HepG2 (cell line): ENCODE data around the gene ANKS1B. TPM values are rescaled to one million over a fixed set of nuclear protein-coding genes. Genes with fewer than 3 reads are reported as not detected.

Experiments
- ATAC-seq: fragments of 200-7000 bp; cut with Tn5 transposase; 3 replicates; pipeline ENCODE4 v1.9.1; 2020; ENCODE audit warnings: mild to moderate bottlenecking, moderate library complexity
- BruUV-seq: library from RNA; stranded (reverse); fragments of 400-500 nt; replicated peaks from 2 replicates; lab custom pipeline; 2021; lab: Mats Ljungman, UMichigan
- CTCF ChIA-PET: fragments of 300-600 bp; formaldehyde crosslinking; extraction: SDS; loops from one replicate; lab custom pipeline; 2021; ENCODE audit warnings: low total read pairs, inconsistent platforms, low intra/inter-chr PET ratio; lab: Yijun Ruan, JAX
- POLR2A ChIA-PET: fragments of 350-600 bp; sonication (Branson Sonifier 250); formaldehyde crosslinking; loops from one replicate; lab custom pipeline; 2020; ENCODE audit warnings: antibody characterized with exemption, inconsistent platforms; lab: Yijun Ruan, JAX
- DNase-seq: peaks from one replicate; pipeline ENCODE4 v3.0.0-alpha.2; 2015; ENCODE audit warnings: low spot score
- FAIRE-seq: peaks from 3 replicates; lab custom pipeline; 2011; peaks lifted over from hg19 to GRCh38; lab: Jason Lieb, UNC
- H2AFZ ChIP-seq: one replicate; pipeline ENCODE4 v1.6.1; 2011; ENCODE audit warnings: low read length, inconsistent platforms
- H3K27ac ChIP-seq: fragments of 300-600 bp; 3 replicates; pipeline ENCODE4 v1.8.0; 2011; ENCODE audit warnings: mixed run types, mild to moderate bottlenecking, mixed read lengths, low read length, inconsistent platforms; ENCODE audit not compliant: insufficient read depth; ENCODE audit errors: extremely low read length
- H3K27me3 ChIP-seq, 2 experiments: fragments of 200-600 bp in 1 of 2; 2 replicates in 1 of 2; 3 replicates in 1 of 2; pipeline versions ENCODE4 v1.6.0 to v1.8.0; 2011; ENCODE audit warnings: low read length in 2 of 2, mild to moderate bottlenecking in 2 of 2, moderate library complexity in 2 of 2, inconsistent platforms in 1 of 2; ENCODE audit not compliant: insufficient read depth in 2 of 2, control insufficient read depth in 1 of 2
- H3K36me3 ChIP-seq, 2 experiments: fragments of 200-600 bp in 1 of 2; replicated peaks in 1 of 2; 2 replicates in 1 of 2; 3 replicates in 1 of 2; pipeline versions ENCODE4 v1.5.1 to v1.8.0; 2011; ENCODE audit warnings: low read length in 2 of 2, inconsistent platforms in 1 of 2; ENCODE audit not compliant: insufficient read depth in 2 of 2, control insufficient read depth in 1 of 2
- H3K4me1 ChIP-seq: 2 replicates; pipeline ENCODE4 v1.5.1; 2012; ENCODE audit warnings: low read length, inconsistent platforms; ENCODE audit not compliant: insufficient read depth
- H3K4me2 ChIP-seq: 2 replicates; pipeline ENCODE4 v1.6.0; 2011; ENCODE audit warnings: low read depth, low read length, inconsistent platforms
- H3K4me3 ChIP-seq, 3 experiments: fragments of 200-600 bp in 1 of 3; sonication (generic), shearing (Covaris generic) in 1 of 3; replicated peaks in 1 of 3; 2 replicates each; pipeline ENCODE4 v1.5.1; 2011 to 2016; ENCODE audit warnings: low read length in 3 of 3, inconsistent platforms in 2 of 3, low read depth in 2 of 3, mild to moderate bottlenecking in 2 of 3, control low read depth in 1 of 3, mixed read lengths in 1 of 3; ENCODE audit not compliant: insufficient read depth in 1 of 3
- H3K79me2 ChIP-seq: one replicate; pipeline ENCODE4 v1.6.1; 2011; ENCODE audit warnings: low read length, inconsistent platforms; ENCODE audit not compliant: insufficient read depth
- H3K9ac ChIP-seq: 2 replicates; pipeline ENCODE4 v1.6.0; 2011; ENCODE audit warnings: mild to moderate bottlenecking, low read depth, low read length, inconsistent platforms; ENCODE audit not compliant: insufficient read depth
- H3K9me3 ChIP-seq: 2 replicates; pipeline ENCODE4 v1.5.1; 2012; ENCODE audit warnings: mild to moderate bottlenecking, low read length
- H4K20me1 ChIP-seq: 2 replicates; pipeline ENCODE4 v1.6.0; 2011; ENCODE audit warnings: inconsistent platforms, mild to moderate bottlenecking, low read length, moderate library complexity; ENCODE audit not compliant: insufficient read depth
- ARID3A ChIP-seq: IDR thresholded peaks from 2 replicates; pipeline ENCODE4 v1.6.1; 2012; ENCODE audit warnings: low read depth, low read length, improper control_type of control experiment
- PAXIP1 ChIP-seq: sonication (generic); formaldehyde crosslinking; conservative IDR thresholded peaks from 2 replicates; pipeline ENCODE4 v1.4.0; 2020; ENCODE audit warnings: mild to moderate bottlenecking, missing genetic modification reagents, moderate library complexity
- RFX5 ChIP-seq: IDR thresholded peaks from 2 replicates; pipeline ENCODE4 v1.6.1; 2011; ENCODE audit warnings: low read depth, low read length, improper control_type of control experiment
- SOX6 ChIP-seq, 2 experiments: fragments of 450-650 bp in 1 of 2; sonication (generic) in 1 of 2; formaldehyde crosslinking in 1 of 2; IDR thresholded peaks; 2 replicates each; pipeline versions ENCODE4 v1.4.0 to v1.6.1; 2017 to 2020; ENCODE audit warnings: antibody characterized with exemption in 1 of 2, mild to moderate bottlenecking in 1 of 2, missing genetic modification reagents in 1 of 2
- SP2 ChIP-seq: sonication (generic); formaldehyde crosslinking; IDR thresholded peaks from 2 replicates; pipeline ENCODE4 v1.5.1; 2020; ENCODE audit warnings: mild to moderate bottlenecking, missing genetic modification reagents
- ZNF883 ChIP-seq: sonication (generic); formaldehyde crosslinking; IDR thresholded peaks from 2 replicates; pipeline ENCODE4 v1.5.1; 2020; ENCODE audit warnings: mild to moderate bottlenecking, missing genetic modification reagents; ENCODE audit errors: not compliant biosample characterization
- ZSCAN12 ChIP-seq: sonication (generic); formaldehyde crosslinking; IDR thresholded peaks from 2 replicates; pipeline ENCODE4 v1.9.0; 2021; ENCODE audit warnings: mild to moderate bottlenecking, missing genetic modification reagents
- whole genome bisulfite sequencing: methylation state at CpG from one replicate; pipeline ENCODE4 v1.1.6; 2017; ENCODE audit warnings: low lambda C conversion rate; 5-methylcytosine and 5-hydroxymethylcytosine counted together
- in situ Hi-C: cut with HindIII; loops from 2 replicates; pipeline ENCODE4 v1.10.0; 2017; ENCODE audit warnings: low pct_unique_long_range_greater_than_20kb; ENCODE audit not compliant: extremely low pct_ligation_motif_present
- intact Hi-C: fragments of 100-400 bp; cut with micrococcal nuclease; formaldehyde crosslinking; loops from one replicate; pipeline ENCODE4 v1.10.0; 2022; ENCODE audit not compliant: unreplicated experiment
- polyA plus RNA-seq, 8 experiments: library from polyadenylated mRNA; depleted of rRNA in 3 of 8; stranded (reverse) in 7 of 8; unstranded in 1 of 8; fragments of >200 nt; fragmentation: Illumina TruSeq in 4 of 8; extraction: Trizol in 4 of 8; gene quantifications; 2 replicates each; pipeline versions ENCODE4 v1.2.1 to v1.2.3, GENCODE V29; 2011 to 2016; ENCODE audit warnings: low read depth in 4 of 8, missing spikeins in 1 of 8, mixed read lengths in 1 of 8; ENCODE audit not compliant: insufficient read depth in 1 of 8
- total RNA-seq, 5 experiments: library from RNA; depleted of rRNA; stranded (reverse); fragments of >200 nt; fragmentation: Illumina TruSeq; extraction: Trizol; gene quantifications; 2 replicates each; pipeline ENCODE4 v1.2.3, GENCODE V29; 2016; ENCODE audit warnings: low read depth in 1 of 5
- TF ChIP-seq, protein P1 (sequence below): sonication (generic); formaldehyde crosslinking; IDR thresholded peaks from 2 replicates; pipeline ENCODE4 v1.4.0; 2020; ENCODE audit warnings: mild to moderate bottlenecking, missing genetic modification reagents
- TF ChIP-seq, protein P2 (sequence below): sonication (generic); formaldehyde crosslinking; IDR thresholded peaks from 2 replicates; pipeline ENCODE4 v1.5.1; 2020; ENCODE audit warnings: mild to moderate bottlenecking, missing genetic modification reagents, moderate library complexity

The ANKS1B gene
- total and polyA plus RNA-seq, 2 of the 13 experiments (the other 11 are each of a cell fraction or from before 2014, with no cell fraction given), result 0.15 TPM; not detected in 1

- H3K4me1 ChIP-seq, result no peaks in the 10 kb centered on the region
- intact Hi-C loops, result no loop called here
- H3K9me3 ChIP-seq, result no peaks in the 10 kb centered on the region
- H3K4me3 ChIP-seq, result no peak overlapping the region
- no peak overlapping the region for H3K4me2 ChIP-seq
- ChIA-PET CTCF (no interaction called here), POLR2A (no interaction called here)
- DNase-seq, result peak; percentile 18
- no peaks in the 10 kb centered on the region for H3K36me3 ChIP-seq
- ATAC-seq, result peak; percentile 78
- no peak for FAIRE-seq
- no TSS peak for BruUV-seq
- H2AFZ ChIP-seq, result no peak overlapping the region
- H3K27ac ChIP-seq, result no peak overlapping the region
- H3K79me2 ChIP-seq, result no peaks in the 10 kb centered on the region
- no peaks in the 10 kb centered on the region for H4K20me1 ChIP-seq
- WGBS, result 15% methylated on average over 8 of the region's 8 CpGs
- in situ Hi-C loops, result no loop called here
- H3K27me3 ChIP-seq, result no peaks in the 10 kb centered on the region; a peak in 1 of 5 replicates
- H3K9ac ChIP-seq, result no peak overlapping the region
- TF ChIP-seq, protein P1, sequence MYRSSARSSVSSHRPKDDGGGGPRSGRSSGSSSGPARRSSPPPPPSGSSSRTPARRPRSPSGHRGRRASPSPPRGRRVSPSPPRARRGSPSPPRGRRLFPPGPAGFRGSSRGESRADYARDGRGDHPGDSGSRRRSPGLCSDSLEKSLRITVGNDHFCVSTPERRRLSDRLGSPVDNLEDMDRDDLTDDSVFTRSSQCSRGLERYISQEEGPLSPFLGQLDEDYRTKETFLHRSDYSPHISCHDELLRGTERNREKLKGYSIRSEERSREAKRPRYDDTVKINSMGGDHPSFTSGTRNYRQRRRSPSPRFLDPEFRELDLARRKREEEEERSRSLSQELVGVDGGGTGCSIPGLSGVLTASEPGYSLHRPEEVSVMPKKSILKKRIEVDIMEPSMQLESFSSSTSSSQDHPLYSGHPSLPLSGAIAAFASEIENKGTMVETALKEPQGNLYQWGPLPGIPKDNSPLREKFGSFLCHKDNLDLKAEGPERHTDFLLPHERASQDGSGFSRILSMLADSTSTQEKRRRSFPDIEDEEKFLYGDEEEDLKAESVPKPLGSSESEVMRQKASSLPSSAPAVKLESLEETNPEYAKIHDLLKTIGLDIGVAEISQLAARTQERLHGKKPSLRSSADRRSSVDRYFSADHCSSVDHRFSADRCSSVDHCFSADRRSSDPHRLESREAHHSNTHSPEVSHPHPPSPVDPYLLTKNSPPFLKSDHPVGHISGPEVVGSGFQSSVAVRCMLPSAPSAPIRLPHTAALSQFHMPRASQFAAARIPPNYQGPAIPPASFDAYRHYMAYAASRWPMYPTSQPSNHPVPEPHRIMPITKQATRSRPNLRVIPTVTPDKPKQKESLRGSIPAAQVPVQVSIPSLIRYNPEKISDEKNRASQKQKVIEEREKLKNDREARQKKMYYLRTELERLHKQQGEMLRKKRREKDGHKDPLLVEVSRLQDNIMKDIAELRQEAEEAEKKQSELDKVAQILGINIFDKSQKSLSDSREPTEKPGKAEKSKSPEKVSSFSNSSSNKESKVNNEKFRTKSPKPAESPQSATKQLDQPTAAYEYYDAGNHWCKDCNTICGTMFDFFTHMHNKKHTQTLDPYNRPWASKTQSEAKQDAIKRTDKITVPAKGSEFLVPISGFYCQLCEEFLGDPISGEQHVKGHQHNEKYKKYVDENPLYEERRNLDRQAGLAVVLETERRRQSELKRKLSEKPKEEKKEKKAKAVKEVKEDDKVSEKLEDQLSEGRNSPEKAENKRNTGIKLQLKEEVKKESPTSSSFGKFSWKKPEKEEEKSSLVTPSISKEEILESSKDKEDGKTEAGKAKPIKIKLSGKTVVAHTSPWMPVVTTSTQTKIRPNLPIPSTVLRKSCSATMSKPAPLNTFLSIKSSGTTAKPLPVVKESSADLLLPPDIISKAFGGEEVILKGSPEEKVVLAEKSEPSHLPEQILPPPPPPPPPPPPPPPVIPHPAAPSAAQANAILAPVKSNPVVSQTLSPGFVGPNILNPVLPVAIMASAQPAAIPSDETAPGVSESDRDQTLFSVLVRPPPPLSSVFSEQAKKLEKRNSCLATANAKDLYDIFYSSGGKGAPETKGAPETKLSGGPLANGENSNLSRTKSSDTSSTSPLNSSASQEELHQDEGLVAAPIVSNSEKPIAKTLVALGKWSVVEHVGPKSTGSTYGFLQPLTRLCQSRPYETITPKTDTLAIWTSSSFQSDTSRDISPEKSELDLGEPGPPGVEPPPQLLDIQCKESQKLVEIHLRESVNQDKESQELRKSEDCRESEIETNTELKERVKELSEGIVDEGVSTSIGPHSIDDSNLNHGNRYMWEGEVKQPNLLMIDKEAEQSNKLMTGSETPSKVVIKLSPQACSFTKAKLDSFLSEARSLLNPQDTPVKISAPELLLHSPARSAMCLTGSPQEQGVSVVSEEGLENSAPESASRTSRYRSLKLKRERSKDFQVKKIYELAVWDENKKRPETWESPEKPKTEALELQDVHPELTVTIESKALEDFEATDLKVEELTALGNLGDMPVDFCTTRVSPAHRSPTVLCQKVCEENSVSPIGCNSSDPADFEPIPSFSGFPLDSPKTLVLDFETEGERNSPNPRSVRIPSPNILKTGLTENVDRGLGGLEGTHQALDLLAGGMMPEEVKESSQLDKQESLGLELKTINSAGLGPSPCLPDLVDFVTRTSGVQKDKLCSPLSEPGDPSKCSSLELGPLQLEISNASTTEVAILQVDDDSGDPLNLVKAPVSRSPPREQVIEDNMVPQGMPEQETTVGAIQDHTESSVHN, result no peak
- no peak for TF ChIP-seq SP2 (CRISPR knock-in tag)
- TF ChIP-seq, protein P2, sequence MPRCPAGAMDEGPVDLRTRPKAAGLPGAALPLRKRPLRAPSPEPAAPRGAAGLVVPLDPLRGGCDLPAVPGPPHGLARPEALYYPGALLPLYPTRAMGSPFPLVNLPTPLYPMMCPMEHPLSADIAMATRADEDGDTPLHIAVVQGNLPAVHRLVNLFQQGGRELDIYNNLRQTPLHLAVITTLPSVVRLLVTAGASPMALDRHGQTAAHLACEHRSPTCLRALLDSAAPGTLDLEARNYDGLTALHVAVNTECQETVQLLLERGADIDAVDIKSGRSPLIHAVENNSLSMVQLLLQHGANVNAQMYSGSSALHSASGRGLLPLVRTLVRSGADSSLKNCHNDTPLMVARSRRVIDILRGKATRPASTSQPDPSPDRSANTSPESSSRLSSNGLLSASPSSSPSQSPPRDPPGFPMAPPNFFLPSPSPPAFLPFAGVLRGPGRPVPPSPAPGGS (CRISPR knock-in tag), result no peak
- 0 out of 2 replicates have a peak, but pooled peaks have one; percentile 10 for TF ChIP-seq ARID3A
- TF ChIP-seq SOX6 (IDR thresholded peaks at IDR 0.05), result no peak
- TF ChIP-seq SOX6 (CRISPR knock-in tag; IDR thresholded peaks at IDR 0.05), result peak; percentile 37; the same call in 1 of the 2 replicates
- no peak for TF ChIP-seq RFX5
- TF ChIP-seq ZSCAN12, result no peak
- TF ChIP-seq ZNF883 (CRISPR knock-in tag), result no peak
- no peak for TF ChIP-seq PAXIP1 (CRISPR knock-in tag)
These were observed 174.8 kb downstream of the ANKS1B start for GRCh38 chr12:99809909-99810308.
